Activated T-cell treated with anti-CD3 and anti-CD28 coated beads, Interleukin-2, amount 50 U/mL, for 72 hours (primary cell): ENCODE measurements around the gene CACHD1. TPM values are rescaled to one million over a fixed set of nuclear protein-coding genes. Genes with fewer than 3 reads are reported as not detected.

Source experiments
- ATAC-seq, 2 donors: fragments of 150-1000 bp; cut with Tn5 transposase; replicated peaks in 1 of 2; 2 replicates each; pipeline ENCODE4 v1.10.0; 2021; ENCODE audit warnings: moderate library complexity in 2 of 2, mild to moderate bottlenecking in 1 of 2
- DNase-seq, 2 donors: peaks; one replicate each; pipeline ENCODE4 v3.0.0; 2021 to 2022; ENCODE audit warnings: mixed read lengths in 1 of 2
- H3K27ac Mint-ChIP-seq: one replicate; pipeline ENCODE4 v1.8.0; 2022; ENCODE audit warnings: mild to moderate bottlenecking, moderate library complexity, mixed read lengths
- H3K27me3 Mint-ChIP-seq: one replicate; pipeline ENCODE4 v1.8.0; 2022; ENCODE audit warnings: low read depth, mixed read lengths
- H3K36me3 Mint-ChIP-seq, 2 donors: one replicate each; pipeline ENCODE4 v1.8.0; 2022; ENCODE audit warnings: mixed read lengths in 2 of 2, mild to moderate bottlenecking in 1 of 2; ENCODE audit not compliant: insufficient read depth in 2 of 2
- H3K4me1 Mint-ChIP-seq: one replicate; pipeline ENCODE4 v1.8.0; 2022; ENCODE audit warnings: low read depth, mixed read lengths
- H3K4me3 Mint-ChIP-seq, 2 donors: one replicate each; pipeline ENCODE4 v1.8.0; 2022; ENCODE audit warnings: mild to moderate bottlenecking in 2 of 2, mixed read lengths in 2 of 2, moderate library complexity in 2 of 2
- H3K9me3 Mint-ChIP-seq, 2 donors: one replicate each; pipeline ENCODE4 v1.8.0; 2022; ENCODE audit warnings: mixed read lengths in 2 of 2
- total RNA-seq, 2 donors: library from RNA; stranded (reverse); gene quantifications; one replicate each; pipeline ENCODE4 v1.2.3, GENCODE V29; 2022

CACHD1 gene
- total RNA-seq, 2 donors from 2014 or later, result 1.6 to 3.7 TPM

- DNase-seq (no peak), ATAC-seq (no peak)
- H3K27ac Mint-ChIP-seq, result peak overlapping the region; percentile 57
- H3K4me3 Mint-ChIP-seq, result peak overlapping the region; percentile 58 to 62
- peaks cover 44% of the 10 kb centered on the region for H3K4me1 Mint-ChIP-seq
- no peaks in the 10 kb centered on the region for H3K36me3 Mint-ChIP-seq
- no peaks in the 10 kb centered on the region for H3K27me3 Mint-ChIP-seq
- H3K9me3 Mint-ChIP-seq, result peaks cover 0 to 2% of the 10 kb centered on the region in 2 donors
Observed at GRCh38 chr1:64539781-64540218, 69.9 kb downstream of the CACHD1 start.

GRCh38 chr1:64540265-64540791 is 70.4 kb downstream of the CACHD1 start:
- peak; percentile 60 to 62 for ATAC-seq
- H3K36me3 Mint-ChIP-seq, result no peaks in the 10 kb centered on the region
- H3K9me3 Mint-ChIP-seq, result peaks cover 0 to 2% of the 10 kb centered on the region in 2 donors
- H3K27ac Mint-ChIP-seq, result peak overlapping the region; percentile 57
- no peaks in the 10 kb centered on the region for H3K27me3 Mint-ChIP-seq
- peak; percentile 2 to 12 for DNase-seq
- peaks cover 50% of the 10 kb centered on the region for H3K4me1 Mint-ChIP-seq
- peak overlapping the region; percentile 58 to 62 for H3K4me3 Mint-ChIP-seq

GRCh38 chr1:64542118-64542517 is 72.2 kb downstream of the CACHD1 start:
- H3K9me3 Mint-ChIP-seq, result no peaks in the 10 kb centered on the region
- peaks cover 58% of the 10 kb centered on the region for H3K4me1 Mint-ChIP-seq
- H3K27ac Mint-ChIP-seq, result no peak overlapping the region
- no peak overlapping the region for H3K4me3 Mint-ChIP-seq
- no peak for ATAC-seq
- H3K27me3 Mint-ChIP-seq, result no peaks in the 10 kb centered on the region
- no peaks in the 10 kb centered on the region for H3K36me3 Mint-ChIP-seq
- no peak for DNase-seq

- Mint-ChIP-seq H3K36me3 (no peaks in the 10 kb centered on the region), H3K9me3 (no peaks in the 10 kb centered on the region), H3K4me1 (peaks cover 49% of the 10 kb centered on the region), H3K4me3 (no peak overlapping the region), H3K27ac (no peak overlapping the region), H3K27me3 (no peaks in the 10 kb centered on the region)
- no peak for ATAC-seq
- DNase-seq, result no peak
Observed at GRCh38 chr1:64543831-64544230, 73.9 kb downstream of the CACHD1 start.

GRCh38 chr1:64545118-64545843 is 75.4 kb downstream of the CACHD1 start:
- no peaks in the 10 kb centered on the region for H3K27me3 Mint-ChIP-seq
- H3K4me1 Mint-ChIP-seq, result peaks cover 48% of the 10 kb centered on the region
- H3K4me3 Mint-ChIP-seq, result peak overlapping the region in 1 of 2 donors; percentile 49
- no peak overlapping the region for H3K27ac Mint-ChIP-seq
- no peaks in the 10 kb centered on the region for H3K36me3 Mint-ChIP-seq
- peak in 1 of 2 donors; percentile 14 for DNase-seq
- no peaks in the 10 kb centered on the region for H3K9me3 Mint-ChIP-seq
- ATAC-seq, result peak; percentile 41 to 48

GRCh38 chr1:64546013-64546412 is 76.1 kb downstream of the CACHD1 start:
- H3K27ac Mint-ChIP-seq, result peak overlapping the region; percentile 82
- no peak overlapping the region for H3K4me3 Mint-ChIP-seq
- H3K36me3 Mint-ChIP-seq, result no peaks in the 10 kb centered on the region
- DNase-seq (no peak), ATAC-seq (no peak)
- H3K9me3 Mint-ChIP-seq, result no peaks in the 10 kb centered on the region
- peaks cover 48% of the 10 kb centered on the region for H3K4me1 Mint-ChIP-seq
- H3K27me3 Mint-ChIP-seq, result no peaks in the 10 kb centered on the region

GRCh38 chr1:64549464-64550239 is 79.7 kb downstream of the CACHD1 start:
- Mint-ChIP-seq H3K4me1 (peaks cover 52% of the 10 kb centered on the region), H3K9me3 (no peaks in the 10 kb centered on the region), H3K27ac (no peak overlapping the region), H3K4me3 (peak overlapping the region; percentile 22 to 27), H3K36me3 (no peaks in the 10 kb centered on the region), H3K27me3 (no peaks in the 10 kb centered on the region)
- DNase-seq (no peak), ATAC-seq (no peak)

GRCh38 chr1:64550510-64550909 is 80.6 kb downstream of the CACHD1 start:
- DNase-seq, result peak; percentile 16 to 23
- Mint-ChIP-seq H3K27me3 (no peaks in the 10 kb centered on the region), H3K4me1 (peaks cover 43% of the 10 kb centered on the region), H3K9me3 (no peaks in the 10 kb centered on the region), H3K36me3 (no peaks in the 10 kb centered on the region), H3K27ac (peak overlapping the region; percentile 4), H3K4me3 (peak overlapping the region; percentile 1 to 25)
- peak; percentile 93 to 97 for ATAC-seq

- Mint-ChIP-seq H3K4me1 (peaks cover 40% of the 10 kb centered on the region), H3K27me3 (no peaks in the 10 kb centered on the region), H3K27ac (peak overlapping the region; percentile 3), H3K9me3 (no peaks in the 10 kb centered on the region), H3K36me3 (no peaks in the 10 kb centered on the region), H3K4me3 (peak overlapping the region; percentile 25 to 44)
- ATAC-seq, result no peak
- DNase-seq, result no peak
Observed at GRCh38 chr1:64550946-64551605, 81.1 kb downstream of the CACHD1 start.

GRCh38 chr1:64553285-64553684 is 83.4 kb downstream of the CACHD1 start:
- Mint-ChIP-seq H3K36me3 (no peaks in the 10 kb centered on the region), H3K4me1 (peaks cover 36% of the 10 kb centered on the region), H3K9me3 (no peaks in the 10 kb centered on the region), H3K27me3 (no peaks in the 10 kb centered on the region), H3K4me3 (no peak overlapping the region), H3K27ac (no peak overlapping the region)
- no peak for ATAC-seq
- no peak for DNase-seq

GRCh38 chr1:64555947-64556346 is 86.0 kb downstream of the CACHD1 start:
- peaks cover 0 to 3% of the 10 kb centered on the region in 2 donors for H3K36me3 Mint-ChIP-seq
- H3K4me3 Mint-ChIP-seq, result no peak overlapping the region
- DNase-seq (no peak), ATAC-seq (no peak)
- peaks cover 18% of the 10 kb centered on the region for H3K4me1 Mint-ChIP-seq
- no peaks in the 10 kb centered on the region for H3K9me3 Mint-ChIP-seq
- H3K27me3 Mint-ChIP-seq, result no peaks in the 10 kb centered on the region
- no peak overlapping the region for H3K27ac Mint-ChIP-seq

GRCh38 chr1:64561993-64562392 is 92.1 kb downstream of the CACHD1 start:
- Mint-ChIP-seq H3K27me3 (no peaks in the 10 kb centered on the region), H3K4me1 (no peaks in the 10 kb centered on the region)

More at GRCh38 chr1:64561993-64562392, 92.1 kb downstream of the CACHD1 start:
- ATAC-seq (no peak), DNase-seq (no peak)
- Mint-ChIP-seq H3K9me3 (peaks cover 0 to 1% of the 10 kb centered on the region in 2 donors), H3K4me3 (no peak overlapping the region), H3K27ac (no peak overlapping the region), H3K36me3 (peaks cover 0 to 8% of the 10 kb centered on the region in 2 donors)
